CD8-positive, alpha-beta memory T cell (primary cell): ENCODE results near the gene GSG1. TPM values are rescaled to one million over a fixed set of nuclear protein-coding genes. Genes with fewer than 3 reads are reported as not detected.
A peak's percentile ranks its signal among the peaks of the same experiment; 100 is the strongest.

ENCODE experiments used
- CTCF ChIA-PET: fragments of 350-600 bp; sonication (Branson Sonifier 250); formaldehyde crosslinking; loops from one replicate; lab custom pipeline; 2021; ENCODE audit warnings: antibody characterized with exemption; lab: Charles Lee
- POLR2A ChIA-PET: fragments of 350-600 bp; sonication (Branson Sonifier 250); formaldehyde crosslinking; loops from one replicate; lab custom pipeline; 2021; ENCODE audit warnings: antibody characterized with exemption; lab: Charles Lee
- DNase-seq, 5 donors: peaks; one replicate each; pipeline versions ENCODE4 v3.0.0 to v3.0.0-alpha.2; 2020 to 2022; ENCODE audit warnings: mixed read lengths in 1 of 5
- H3K27ac ChIP-seq: one replicate; pipeline ENCODE4 v1.7.0; 2013; ENCODE audit warnings: low read depth, mild to moderate bottlenecking, low read length, moderate library complexity
- H3K27me3 ChIP-seq: 2 replicates; pipeline ENCODE4 v1.7.0; 2013; ENCODE audit warnings: low read length, mild to moderate bottlenecking; ENCODE audit not compliant: insufficient read depth, poor library complexity, severe bottlenecking
- H3K36me3 ChIP-seq: 2 replicates; pipeline ENCODE4 v1.7.0; 2013; ENCODE audit warnings: mild to moderate bottlenecking, low read length, moderate library complexity; ENCODE audit not compliant: insufficient read depth
- H3K4me1 ChIP-seq: 2 replicates; pipeline ENCODE4 v1.7.0; 2013; ENCODE audit warnings: mild to moderate bottlenecking, low read length, moderate library complexity; ENCODE audit not compliant: insufficient read depth
- H3K4me3 ChIP-seq: 2 replicates; pipeline ENCODE4 v1.7.0; 2013; ENCODE audit warnings: mild to moderate bottlenecking, low read length
- H3K9me3 ChIP-seq: 2 replicates; pipeline ENCODE4 v1.7.0; 2013; ENCODE audit warnings: mild to moderate bottlenecking, low read length
- H3K27ac Mint-ChIP-seq, 8 donors: one replicate each; pipeline ENCODE4 v1.8.0; 2020 to 2021; ENCODE audit warnings: mixed read lengths in 8 of 8, mild to moderate bottlenecking in 6 of 8, inconsistent platforms in 3 of 8, moderate library complexity in 3 of 8
- H3K27me3 Mint-ChIP-seq, 2 donors: one replicate each; pipeline ENCODE4 v1.8.0; 2020 to 2021; ENCODE audit warnings: mixed read lengths in 2 of 2, mild to moderate bottlenecking in 1 of 2, moderate library complexity in 1 of 2
- H3K36me3 Mint-ChIP-seq, 3 donors: one replicate each; pipeline ENCODE4 v1.8.0; 2020 to 2021; ENCODE audit warnings: mixed read lengths in 3 of 3, inconsistent platforms in 1 of 3, mild to moderate bottlenecking in 1 of 3
- H3K4me1 Mint-ChIP-seq, 3 donors: one replicate each; pipeline ENCODE4 v1.8.0; 2020 to 2021; ENCODE audit warnings: mixed read lengths in 3 of 3, inconsistent platforms in 1 of 3, mild to moderate bottlenecking in 1 of 3
- H3K4me3 Mint-ChIP-seq, 7 donors: one replicate each; pipeline ENCODE4 v1.8.0; 2020 to 2021; ENCODE audit warnings: mixed read lengths in 7 of 7, mild to moderate bottlenecking in 6 of 7, moderate library complexity in 4 of 7, inconsistent platforms in 2 of 7
- H3K9me3 Mint-ChIP-seq, 5 donors: one replicate each; pipeline ENCODE4 v1.8.0; 2020 to 2022; ENCODE audit warnings: mixed read lengths in 5 of 5, mild to moderate bottlenecking in 3 of 5, moderate library complexity in 2 of 5, inconsistent platforms in 1 of 5
- polyA plus RNA-seq: library from polyadenylated mRNA; unstranded; fragments of 300-500 nt; fragmentation: Illumina TruSeq; gene quantifications from one replicate; pipeline ENCODE4 v1.2.3, GENCODE V29; 2021
- total RNA-seq, 2 experiments: library from RNA; stranded (reverse); gene quantifications; one replicate each; pipeline ENCODE4 v1.2.3, GENCODE V29; 2021

Gene GSG1
- total and polyA plus RNA-seq, 3 experiments from 2014 or later: not detected

GRCh38 chr12:13079440-13079906 lies 24.0 kb downstream of the GSG1 start:
- Mint-ChIP-seq H3K9me3 (no peaks in the 10 kb centered on the region), H3K4me3 (no peak overlapping the region), H3K4me1 (no peaks in the 10 kb centered on the region), H3K27me3 (no peaks in the 10 kb centered on the region), H3K36me3 (peaks cover 10 to 40% (median 21%) of the 10 kb centered on the region in 3 donors), H3K27ac (no peak overlapping the region)
- Histone ChIP-seq H3K4me3 (no peak overlapping the region), H3K4me1 (no peaks in the 10 kb centered on the region), H3K27me3 (no peaks in the 10 kb centered on the region), H3K9me3 (no peaks in the 10 kb centered on the region), H3K27ac (no peak overlapping the region), H3K36me3 (peaks cover 13% of the 10 kb centered on the region)
- POLR2A ChIA-PET: no interaction called here
- DNase-seq: no peak
- CTCF ChIA-PET: interaction anchor here (0.9 kb wide), 1 partner anchor 165 kb away, joined by 3 read pairs; no protein-coding TSS in a partner anchor

- DNase-seq: no peak
- CTCF ChIA-PET: no interaction called here
- H3K36me3 Mint-ChIP-seq: peaks cover 19 to 46% (median 19%) of the 10 kb centered on the region in 3 donors
These were observed 27.5 kb downstream of the GSG1 start for GRCh38 chr12:13075786-13076570.

GRCh38 chr12:13075118-13075480 lies 28.4 kb downstream of the GSG1 start:
- Histone ChIP-seq H3K27me3 (no peaks in the 10 kb centered on the region), H3K27ac (no peak overlapping the region), H3K9me3 (no peaks in the 10 kb centered on the region), H3K36me3 (peaks cover 12% of the 10 kb centered on the region), H3K4me3 (no peak overlapping the region), H3K4me1 (no peaks in the 10 kb centered on the region)
- H3K27me3 Mint-ChIP-seq: no peaks in the 10 kb centered on the region
- POLR2A ChIA-PET: no interaction called here
- H3K4me3 Mint-ChIP-seq: no peak overlapping the region
- DNase-seq: no peak
- H3K9me3 Mint-ChIP-seq: no peaks in the 10 kb centered on the region
- CTCF ChIA-PET: interaction anchor here (0.6 kb wide), 1 partner anchor 133 kb away, joined by 3 read pairs; no protein-coding TSS in a partner anchor
- H3K4me1 Mint-ChIP-seq: no peaks in the 10 kb centered on the region
- H3K36me3 Mint-ChIP-seq: peaks cover 12 to 41% (median 19%) of the 10 kb centered on the region in 3 donors
- H3K27ac Mint-ChIP-seq: peak overlapping the region in 1 of 8 donors; percentile 49

More at GRCh38 chr12:13075786-13076570, 27.5 kb downstream of the GSG1 start:
- H3K4me3 ChIP-seq: no peak overlapping the region
- POLR2A ChIA-PET: no interaction called here
- Mint-ChIP-seq H3K9me3 (no peaks in the 10 kb centered on the region), H3K27me3 (no peaks in the 10 kb centered on the region), H3K4me1 (no peaks in the 10 kb centered on the region), H3K27ac (no peak overlapping the region), H3K4me3 (no peak overlapping the region)
- H3K9me3 ChIP-seq: no peaks in the 10 kb centered on the region
- no peak overlapping the region for H3K27ac ChIP-seq
- H3K36me3 ChIP-seq: peaks cover 13% of the 10 kb centered on the region
- H3K4me1 ChIP-seq: no peaks in the 10 kb centered on the region
- no peaks in the 10 kb centered on the region for H3K27me3 ChIP-seq

- no peaks in the 10 kb centered on the region for H3K27me3 ChIP-seq
- Mint-ChIP-seq H3K9me3 (no peaks in the 10 kb centered on the region), H3K4me3 (no peak overlapping the region), H3K36me3 (peaks cover 14 to 39% (median 16%) of the 10 kb centered on the region in 3 donors), H3K4me1 (no peaks in the 10 kb centered on the region), H3K27me3 (no peaks in the 10 kb centered on the region), H3K27ac (peak overlapping the region in 2 of 8 donors; percentile 1 to 8)
- H3K4me3 ChIP-seq: no peak overlapping the region
- peaks cover 7% of the 10 kb centered on the region for H3K36me3 ChIP-seq
- POLR2A ChIA-PET: no interaction called here
- no peak for DNase-seq
- no peaks in the 10 kb centered on the region for H3K9me3 ChIP-seq
- no peak overlapping the region for H3K27ac ChIP-seq
- CTCF ChIA-PET: interaction anchor here (0.6 to 1.0 kb wide), 2 partner anchors 29 to 133 kb away, joined by 3 read pairs; no protein-coding TSS in a partner anchor
- H3K4me1 ChIP-seq: no peaks in the 10 kb centered on the region
These were observed 28.9 kb downstream of the GSG1 start for GRCh38 chr12:13074396-13075117.

- DNase-seq: no peak
- peaks cover 6% of the 10 kb centered on the region for H3K36me3 ChIP-seq
- no peaks in the 10 kb centered on the region for H3K27me3 Mint-ChIP-seq
- no peaks in the 10 kb centered on the region for H3K4me1 Mint-ChIP-seq
- CTCF ChIA-PET: no interaction called here
- POLR2A ChIA-PET: interaction anchor here (0.6 kb wide), 1 partner anchor 1902 kb away, joined by 5 read pairs; the partner anchor contains the start of gene SMIM10L1
- H3K27ac ChIP-seq: no peak overlapping the region
- peaks cover 11 to 48% (median 24%) of the 10 kb centered on the region in 3 donors for H3K36me3 Mint-ChIP-seq
- H3K4me3 ChIP-seq: no peak overlapping the region
- no peaks in the 10 kb centered on the region for H3K4me1 ChIP-seq
- H3K27ac Mint-ChIP-seq: no peak overlapping the region
- no peak overlapping the region for H3K4me3 Mint-ChIP-seq
- H3K9me3 Mint-ChIP-seq: no peaks in the 10 kb centered on the region
- no peaks in the 10 kb centered on the region for H3K9me3 ChIP-seq
- H3K27me3 ChIP-seq: no peaks in the 10 kb centered on the region
These were observed 30.3 kb downstream of the GSG1 start for GRCh38 chr12:13073173-13073572.

- Mint-ChIP-seq H3K27ac (peak overlapping the region in 1 of 8 donors; percentile 37), H3K27me3 (no peaks in the 10 kb centered on the region), H3K36me3 (peaks cover 18 to 54% (median 27%) of the 10 kb centered on the region in 3 donors), H3K9me3 (no peaks in the 10 kb centered on the region), H3K4me3 (no peak overlapping the region), H3K4me1 (peaks cover 0 to 5% (median 5%) of the 10 kb centered on the region in 3 donors)
- no peak for DNase-seq
- H3K4me3 ChIP-seq: no peak overlapping the region
- no peaks in the 10 kb centered on the region for H3K27me3 ChIP-seq
- no peaks in the 10 kb centered on the region for H3K9me3 ChIP-seq
- H3K4me1 ChIP-seq: no peaks in the 10 kb centered on the region
- peaks cover 4% of the 10 kb centered on the region for H3K36me3 ChIP-seq
- no peak overlapping the region for H3K27ac ChIP-seq
- CTCF ChIA-PET: no interaction called here
- POLR2A ChIA-PET: no interaction called here
These were observed 31.9 kb downstream of the GSG1 start for GRCh38 chr12:13071305-13072280.

- no peaks in the 10 kb centered on the region for H3K9me3 ChIP-seq
- H3K27ac ChIP-seq: no peak overlapping the region
- no peak overlapping the region for H3K4me3 Mint-ChIP-seq
- H3K27me3 Mint-ChIP-seq: no peaks in the 10 kb centered on the region
- no peaks in the 10 kb centered on the region for H3K9me3 Mint-ChIP-seq
- POLR2A ChIA-PET: no interaction called here
- DNase-seq: no peak
- no peak overlapping the region for H3K4me3 ChIP-seq
- peak overlapping the region in 1 of 8 donors; percentile 6 for H3K27ac Mint-ChIP-seq
- CTCF ChIA-PET: no interaction called here
- peaks cover 12 to 42% (median 27%) of the 10 kb centered on the region in 3 donors for H3K36me3 Mint-ChIP-seq
- no peaks in the 10 kb centered on the region for H3K4me1 ChIP-seq
- no peaks in the 10 kb centered on the region for H3K27me3 ChIP-seq
- H3K4me1 Mint-ChIP-seq: peaks cover 0 to 5% (median 5%) of the 10 kb centered on the region in 3 donors
- no peaks in the 10 kb centered on the region for H3K36me3 ChIP-seq
These were observed 34.1 kb downstream of the GSG1 start for GRCh38 chr12:13069380-13069779.
